PC-9 (cell line): ENCODE measurements around the gene CHST12. TPM values are rescaled to one million over a fixed set of nuclear protein-coding genes. Genes with fewer than 3 reads are reported as not detected.

Experiments
- BruUV-seq: library from RNA; stranded (reverse); fragments of 400-500 nt; replicated peaks from 2 replicates; lab custom pipeline; 2021; lab: Mats Ljungman, UMichigan
- CTCF ChIA-PET: fragments of 300-600 bp; sonication (Branson Sonifier 250); formaldehyde crosslinking; loops from one replicate; lab custom pipeline; 2022; ENCODE audit warnings: antibody characterized with exemption; lab: Charles Lee
- POLR2A ChIA-PET: fragments of 300-600 bp; sonication (Branson Sonifier 250); formaldehyde crosslinking; loops from one replicate; lab custom pipeline; 2022; ENCODE audit warnings: antibody characterized with exemption; ENCODE audit not compliant: unreplicated experiment; lab: Charles Lee
- DNase-seq, 2 experiments: peaks; one replicate each; pipeline versions ENCODE4 v3.0.0 to v3.0.0-alpha.2; 2015 to 2022; ENCODE audit warnings: mixed read lengths in 1 of 2
- H2AFZ ChIP-seq: fragments of 200-600 bp; sonication (generic); 2 replicates; pipeline ENCODE4 v1.8.1; 2017; ENCODE audit warnings: antibody characterized with exemption
- H3F3A ChIP-seq: fragments of 200-600 bp; sonication (generic); 2 replicates; pipeline ENCODE4 v1.8.1; 2017; ENCODE audit warnings: antibody characterized with exemption, mild to moderate bottlenecking, low read depth; ENCODE audit not compliant: insufficient read depth
- H3K27ac ChIP-seq: fragments of 200-600 bp; sonication (generic); 2 replicates; pipeline ENCODE4 v1.6.1; 2016; ENCODE audit warnings: mixed run types
- H3K27me3 ChIP-seq: fragments of 200-600 bp; sonication (generic); 2 replicates; pipeline ENCODE4 v1.6.1; 2016; ENCODE audit warnings: low read depth, mixed run types; ENCODE audit not compliant: insufficient read depth
- H3K36me3 ChIP-seq: fragments of 200-600 bp; sonication (generic); 2 replicates; pipeline ENCODE4 v1.6.1; 2016; ENCODE audit warnings: low read depth, mixed run types
- H3K4me1 ChIP-seq: fragments of 200-600 bp; sonication (generic); replicated peaks from 2 replicates; pipeline ENCODE4 v1.6.1; 2016; ENCODE audit warnings: mixed run types; ENCODE audit not compliant: insufficient read depth
- H3K4me2 ChIP-seq: fragments of 200-600 bp; sonication (generic); 2 replicates; pipeline ENCODE4 v1.6.1; 2017; ENCODE audit warnings: mixed run types
- H3K4me3 ChIP-seq: fragments of 200-600 bp; sonication (generic); 2 replicates; pipeline ENCODE4 v1.6.1; 2016; ENCODE audit warnings: mixed run types
- H3K79me2 ChIP-seq: fragments of 200-600 bp; sonication (generic); 2 replicates; pipeline ENCODE4 v1.6.1; 2017; ENCODE audit warnings: low read depth, mixed run types
- H3K9me2 ChIP-seq: fragments of 200-600 bp; sonication (generic); 2 replicates; pipeline ENCODE4 v1.8.1; 2017; ENCODE audit warnings: mild to moderate bottlenecking; ENCODE audit not compliant: insufficient read depth
- H3K9me3 ChIP-seq: fragments of 200-600 bp; sonication (generic); 2 replicates; pipeline ENCODE4 v1.8.1; 2016; ENCODE audit warnings: low read depth; ENCODE audit not compliant: insufficient read depth
- H4K20me1 ChIP-seq: fragments of 200-600 bp; sonication (generic); 2 replicates; pipeline ENCODE4 v1.8.1; 2017; ENCODE audit not compliant: insufficient read depth
- EZH2 ChIP-seq: fragments of 200-600 bp; sonication (generic); IDR thresholded peaks from 2 replicates; pipeline ENCODE4 v1.8.0; 2017; ENCODE audit warnings: antibody characterized with exemption, low read depth
- intact Hi-C: fragments of 100-400 bp; cut with micrococcal nuclease; formaldehyde crosslinking; loops from one replicate; pipeline ENCODE4 v1.10.0; 2022; ENCODE audit not compliant: unreplicated experiment
- total RNA-seq: library from RNA; stranded (reverse); gene quantifications from 2 replicates; pipeline ENCODE4 v1.2.3, GENCODE V29; 2021
- TF ChIP-seq, protein P1 (sequence below): fragments of 200-600 bp; sonication (generic); conservative IDR thresholded peaks from 2 replicates; pipeline ENCODE4 v1.6.1; 2017; ENCODE audit warnings: mixed run types, antibody characterized with exemption, mild to moderate bottlenecking, moderate library complexity

The CHST12 gene
- total RNA-seq, 1 experiment from 2014 or later: 25.9 TPM

DNA sequence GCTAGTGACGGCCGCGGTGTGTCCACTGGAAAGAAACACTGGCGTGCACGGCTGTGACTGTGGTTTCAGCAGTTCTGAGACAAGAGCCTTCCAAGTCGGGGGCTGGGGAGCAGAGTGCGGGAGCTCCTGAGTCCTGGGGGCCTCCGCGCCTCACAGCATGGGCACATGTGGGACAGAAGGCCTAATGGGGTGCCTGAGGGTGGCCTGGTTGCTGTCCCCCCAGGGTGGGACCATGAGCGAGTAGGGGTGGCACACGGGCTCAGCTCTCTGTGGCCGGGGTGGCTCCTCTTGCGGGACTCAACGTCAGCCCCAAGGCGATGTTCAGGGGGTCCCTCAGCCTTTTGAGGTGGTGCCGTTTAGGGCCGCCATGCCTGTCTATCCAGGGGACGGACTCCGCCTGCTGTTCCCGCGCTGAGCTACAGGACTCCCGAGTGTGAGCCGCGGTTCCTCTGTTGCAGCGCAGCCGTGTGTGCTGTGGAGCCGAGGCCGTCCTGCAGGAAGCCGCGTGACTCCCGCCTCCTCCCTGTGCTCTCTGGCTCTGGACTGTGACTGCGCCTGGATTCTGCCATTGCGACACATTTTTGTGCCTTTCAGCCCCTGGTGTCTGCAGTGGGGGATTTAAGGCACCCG is 23.5 kb upstream of the CHST12 start:
- no peak overlapping the region for H3K4me3 ChIP-seq
- H3K9me2 ChIP-seq: no peaks in the 10 kb centered on the region
- no peak overlapping the region for H3K4me2 ChIP-seq
- peaks cover 65% of the 10 kb centered on the region for H3F3A ChIP-seq
- no peak overlapping the region for H2AFZ ChIP-seq
- peaks cover 45% of the 10 kb centered on the region; the same call in 1 of the 2 replicates for H3K36me3 ChIP-seq
- no peaks in the 10 kb centered on the region for H3K4me1 ChIP-seq
- no peak for DNase-seq
- H4K20me1 ChIP-seq: peaks cover 67% of the 10 kb centered on the region
- TF ChIP-seq EZH2: no peak
- TF ChIP-seq, protein P1, sequence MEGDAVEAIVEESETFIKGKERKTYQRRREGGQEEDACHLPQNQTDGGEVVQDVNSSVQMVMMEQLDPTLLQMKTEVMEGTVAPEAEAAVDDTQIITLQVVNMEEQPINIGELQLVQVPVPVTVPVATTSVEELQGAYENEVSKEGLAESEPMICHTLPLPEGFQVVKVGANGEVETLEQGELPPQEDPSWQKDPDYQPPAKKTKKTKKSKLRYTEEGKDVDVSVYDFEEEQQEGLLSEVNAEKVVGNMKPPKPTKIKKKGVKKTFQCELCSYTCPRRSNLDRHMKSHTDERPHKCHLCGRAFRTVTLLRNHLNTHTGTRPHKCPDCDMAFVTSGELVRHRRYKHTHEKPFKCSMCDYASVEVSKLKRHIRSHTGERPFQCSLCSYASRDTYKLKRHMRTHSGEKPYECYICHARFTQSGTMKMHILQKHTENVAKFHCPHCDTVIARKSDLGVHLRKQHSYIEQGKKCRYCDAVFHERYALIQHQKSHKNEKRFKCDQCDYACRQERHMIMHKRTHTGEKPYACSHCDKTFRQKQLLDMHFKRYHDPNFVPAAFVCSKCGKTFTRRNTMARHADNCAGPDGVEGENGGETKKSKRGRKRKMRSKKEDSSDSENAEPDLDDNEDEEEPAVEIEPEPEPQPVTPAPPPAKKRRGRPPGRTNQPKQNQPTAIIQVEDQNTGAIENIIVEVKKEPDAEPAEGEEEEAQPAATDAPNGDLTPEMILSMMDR: no peak
- no peaks in the 10 kb centered on the region for H3K27me3 ChIP-seq
- ChIA-PET CTCF (no interaction called here), POLR2A (no interaction called here)
- no TSS peak for BruUV-seq
- no peaks in the 10 kb centered on the region for H3K9me3 ChIP-seq
- intact Hi-C loops: no loop called here
- H3K27ac ChIP-seq: no peak overlapping the region
- peaks cover 16% of the 10 kb centered on the region for H3K79me2 ChIP-seq

DNA sequence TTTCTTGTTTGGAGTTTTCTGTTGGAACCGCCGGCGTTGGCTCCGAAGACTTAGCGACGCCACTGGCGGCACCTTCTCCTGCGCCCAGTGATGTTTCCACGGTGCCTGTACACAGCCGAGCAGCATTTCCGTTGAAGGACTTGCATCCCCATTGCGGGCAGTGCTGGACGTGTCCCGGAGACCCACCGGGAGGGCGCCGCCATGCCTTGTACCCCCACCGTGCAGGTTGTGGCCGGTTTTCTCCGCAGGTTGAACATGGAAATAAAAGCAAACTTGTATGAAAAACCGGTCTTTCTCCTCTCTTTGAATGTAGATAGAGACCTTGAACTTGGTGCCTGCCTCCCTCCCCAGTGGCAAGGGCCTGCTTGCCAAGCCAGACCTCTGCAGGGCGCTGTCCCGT is 22.9 kb upstream of the CHST12 start:
- Histone ChIP-seq H3K4me2 (no peak overlapping the region), H3K9me2 (no peaks in the 10 kb centered on the region), H3K36me3 (peaks cover 39% of the 10 kb centered on the region; the same call in 1 of the 2 replicates), H3F3A (peaks cover 59% of the 10 kb centered on the region), H3K9me3 (no peaks in the 10 kb centered on the region), H2AFZ (no peak overlapping the region), H3K27me3 (no peaks in the 10 kb centered on the region), H3K4me3 (no peak overlapping the region), H3K27ac (no peak overlapping the region), H3K79me2 (peaks cover 13% of the 10 kb centered on the region), H3K4me1 (no peaks in the 10 kb centered on the region), H4K20me1 (peaks cover 64% of the 10 kb centered on the region)
- POLR2A ChIA-PET: no interaction called here
- BruUV-seq: TSS peak; percentile 20
- CTCF ChIA-PET: no interaction called here
- intact Hi-C loops: no loop called here
- no peak for DNase-seq
- TF ChIP-seq, protein P1: no peak
- TF ChIP-seq EZH2: no peak

DNA sequence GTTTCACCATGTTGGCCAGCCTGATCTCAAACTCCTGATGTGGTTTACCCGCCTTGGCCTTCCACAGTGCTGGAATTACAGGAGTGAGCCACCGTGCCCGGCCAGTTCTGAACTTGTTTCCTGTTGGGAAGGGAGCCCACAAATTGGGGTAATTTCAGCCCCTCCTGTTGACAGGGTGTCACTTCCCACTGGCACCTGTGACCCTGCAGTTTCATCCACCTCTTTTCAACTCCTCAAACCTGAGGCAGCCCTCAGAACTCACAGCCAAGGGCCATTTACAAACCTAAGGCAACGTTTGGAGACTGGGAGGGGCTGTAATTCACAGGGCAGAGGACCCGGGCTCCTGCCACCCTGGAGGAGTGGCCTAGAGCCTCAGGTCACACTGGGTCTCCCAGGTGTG is 22.2 kb upstream of the CHST12 start:
- TF ChIP-seq, protein P1: no peak
- no peak for TF ChIP-seq EZH2
- Histone ChIP-seq H3K9me3 (no peaks in the 10 kb centered on the region), H3K36me3 (peaks cover 33% of the 10 kb centered on the region; the same call in 1 of the 2 replicates), H4K20me1 (peaks cover 58% of the 10 kb centered on the region), H2AFZ (no peak overlapping the region), H3K4me2 (no peak overlapping the region), H3K27me3 (no peaks in the 10 kb centered on the region), H3K27ac (no peak overlapping the region), H3K79me2 (peaks cover 9% of the 10 kb centered on the region; the same call in 1 of the 2 replicates), H3K4me1 (no peaks in the 10 kb centered on the region), H3F3A (peaks cover 53% of the 10 kb centered on the region), H3K4me3 (no peak overlapping the region), H3K9me2 (no peaks in the 10 kb centered on the region)
- ChIA-PET POLR2A (no interaction called here), CTCF (no interaction called here)
- BruUV-seq: no TSS peak
- no peak for DNase-seq
- intact Hi-C loops: no loop called here
